NCI-H82 treated with DMSO at 0.1 percent for 48 hours (cell line): ENCODE data around the gene ICA1.
"Not testable (repeated sequence)": the region's sequence is repeated elsewhere in the genome, so short reads cannot be mapped to it uniquely, and the experiment has no call there.

Source experiments
- DNase-seq: peaks from one replicate; lab custom pipeline; 2025; ENCODE audit not compliant: unreplicated experiment; lab: John Stamatoyannopoulos, UW

The ICA1 gene

GRCh38 chr7:8109196-8110022 lies 152.6 kb downstream of the ICA1 start:
- no peak for DNase-seq

GRCh38 chr7:8105449-8106095 lies 156.4 kb downstream of the ICA1 start:
- DNase-seq, result no peak

GRCh38 chr7:8103282-8103681 lies 158.7 kb downstream of the ICA1 start:
- no peak for DNase-seq

DNA sequence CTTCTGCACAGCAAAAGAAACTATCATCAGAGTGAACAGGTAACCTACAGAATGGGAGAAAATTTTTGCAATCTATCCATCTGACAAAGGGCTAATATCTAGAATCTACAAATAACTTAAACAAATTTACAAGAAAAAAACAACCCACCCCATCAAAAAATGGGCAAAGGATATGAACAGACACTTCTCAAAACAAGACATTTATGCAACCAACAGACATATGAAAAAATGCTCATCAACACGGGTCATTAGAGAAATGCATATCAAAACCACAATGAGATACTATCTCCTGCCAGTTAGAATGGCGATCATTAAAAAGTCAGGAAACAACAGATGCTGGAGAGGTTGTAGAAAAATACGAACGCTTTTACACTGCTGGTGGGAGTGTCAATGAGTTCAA lies 160.7 kb downstream of the ICA1 start:
- DNase-seq, result not testable (repeated sequence)

DNA sequence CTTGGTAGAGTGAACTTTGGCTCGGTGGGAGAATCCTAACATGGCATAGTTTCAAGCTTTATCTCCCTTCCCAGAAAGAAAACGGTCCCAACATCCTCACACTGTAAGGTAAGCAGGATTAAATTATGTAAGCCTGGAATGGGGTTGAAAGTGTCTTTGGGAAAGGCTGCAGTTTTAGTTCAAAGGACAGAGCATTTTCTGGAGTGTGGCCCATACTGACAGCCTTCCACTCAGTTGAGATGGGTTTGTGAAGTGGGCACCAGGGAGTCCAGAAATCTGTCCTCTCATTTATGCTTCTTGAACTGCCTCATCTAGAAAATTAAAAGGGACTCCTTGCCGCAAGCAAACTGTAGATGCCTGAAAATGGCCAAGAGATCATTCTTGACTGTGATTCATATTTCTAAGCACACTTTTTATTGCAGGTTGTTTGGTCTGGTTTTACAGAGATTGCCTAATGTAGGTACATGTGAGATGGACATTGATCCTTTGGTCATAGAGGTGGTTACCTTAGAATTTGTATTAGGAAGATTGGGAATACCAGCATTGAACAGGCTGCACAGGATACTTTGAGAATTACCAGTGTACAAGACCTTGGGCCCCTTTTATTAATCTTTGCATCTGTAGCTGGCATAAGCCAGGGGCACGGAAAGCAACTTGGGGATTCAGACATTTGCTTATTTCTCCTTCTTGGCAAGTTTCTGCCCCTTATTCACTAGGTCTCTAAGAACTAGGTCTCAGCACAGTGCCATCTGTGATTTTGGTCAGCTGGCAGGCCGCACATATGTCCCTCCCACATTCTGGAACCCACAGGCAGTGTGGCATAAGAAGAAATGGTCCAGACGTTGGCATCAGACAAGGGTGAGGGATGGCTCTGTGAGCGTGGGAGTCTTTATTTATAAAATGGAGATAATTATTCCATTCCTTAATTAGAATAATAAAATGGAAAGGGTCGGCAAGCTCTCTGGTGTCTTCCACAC lies 167.5 kb downstream of the ICA1 start:
- no peak for DNase-seq

- no peak for DNase-seq
Observed at GRCh38 chr7:8092140-8092539, 169.8 kb downstream of the ICA1 start.

DNA sequence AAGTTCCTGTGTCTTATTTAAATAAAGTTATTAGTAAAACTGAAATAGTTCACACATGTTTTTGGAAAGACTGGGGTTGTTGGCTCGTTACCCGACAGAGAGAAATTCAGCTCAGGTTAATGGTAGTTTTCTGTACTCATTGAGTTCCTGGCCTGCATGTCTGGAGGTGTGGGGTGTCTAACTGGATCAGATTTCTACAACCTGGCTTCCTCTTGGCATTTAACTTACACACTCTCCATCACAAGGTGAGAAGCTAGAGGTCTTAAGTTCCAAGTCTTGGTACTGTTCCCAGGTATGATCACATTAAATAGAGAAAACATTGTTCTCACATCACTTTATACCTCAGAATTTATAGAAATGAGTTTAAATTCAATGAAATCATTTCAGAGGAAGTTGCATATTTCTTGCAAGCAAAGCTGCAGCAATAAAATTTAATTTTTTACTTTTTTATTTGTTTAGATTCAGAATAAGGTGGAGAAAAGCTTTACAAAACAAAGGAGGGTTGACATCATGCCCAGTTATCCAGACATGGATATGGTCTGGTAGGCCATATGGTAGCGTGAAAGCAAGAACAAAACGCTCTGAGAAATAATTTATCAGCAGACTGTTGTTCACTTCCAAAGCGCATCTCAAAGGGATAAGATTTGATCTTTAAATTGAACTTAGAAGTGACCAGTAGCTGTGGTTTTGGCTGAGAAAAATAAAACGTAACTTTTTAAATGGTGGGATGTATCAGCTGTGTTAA lies 172.8 kb downstream of the ICA1 start:
- DNase-seq, result no peak

DNA sequence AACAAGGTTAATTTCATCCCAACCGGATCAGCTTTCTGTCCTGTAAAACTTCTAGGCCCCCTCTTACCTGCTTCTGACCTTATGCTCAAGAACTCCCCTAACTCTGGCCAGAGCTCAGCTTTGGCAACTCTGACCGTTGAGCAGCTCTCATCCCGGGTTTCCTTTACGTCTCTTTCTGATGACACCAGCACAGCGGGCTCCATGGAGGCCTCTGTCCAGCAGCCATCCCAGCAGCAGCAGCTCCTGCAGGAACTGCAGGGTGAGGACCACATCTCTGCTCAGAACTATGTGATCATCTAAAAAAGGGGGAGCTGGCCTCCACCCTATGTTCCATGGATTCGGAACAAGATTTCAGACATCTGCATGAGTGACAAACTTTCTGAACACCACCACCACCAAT lies 175.7 kb downstream of the ICA1 start:
- DNase-seq, result no peak

DNA sequence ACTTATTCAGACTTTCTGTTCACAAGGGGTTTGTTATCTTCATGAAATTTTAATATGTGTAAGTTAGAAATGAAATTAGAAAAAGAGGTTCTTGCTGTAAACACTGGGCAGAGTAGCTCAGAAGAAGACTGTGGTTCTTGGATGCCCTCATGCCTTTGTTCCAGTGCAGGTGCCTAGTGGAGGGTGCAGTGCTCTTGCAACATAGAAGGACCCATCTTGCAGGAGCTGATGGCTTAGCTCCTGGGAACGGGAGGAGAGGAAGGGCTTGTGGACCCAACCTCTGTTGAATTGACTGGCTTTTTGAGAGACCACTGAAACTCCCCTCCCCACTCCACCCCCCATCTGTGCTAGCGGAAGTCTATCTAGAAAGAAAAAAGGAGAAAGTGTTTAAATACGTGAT lies 176.5 kb downstream of the ICA1 start:
- no peak for DNase-seq

DNA sequence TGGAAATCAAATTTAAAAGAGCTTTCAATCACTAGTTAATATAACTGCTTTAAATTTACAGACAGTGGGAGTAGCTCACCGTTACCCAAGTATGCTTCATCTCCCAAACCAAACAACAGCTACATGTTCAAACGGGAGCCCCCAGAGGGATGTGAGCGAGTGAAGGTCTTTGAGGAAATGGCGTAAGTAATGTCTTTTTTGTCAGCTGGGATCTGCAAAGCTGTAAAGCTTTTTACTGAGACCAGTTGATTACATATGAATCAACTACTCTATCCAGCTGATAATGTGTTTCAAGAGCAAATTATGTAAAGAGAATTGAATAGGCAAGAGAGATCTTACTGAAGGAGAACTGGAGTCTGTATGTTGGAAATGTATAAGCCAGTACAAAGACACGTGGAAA lies 177.1 kb downstream of the ICA1 start:
- no peak for DNase-seq

DNA sequence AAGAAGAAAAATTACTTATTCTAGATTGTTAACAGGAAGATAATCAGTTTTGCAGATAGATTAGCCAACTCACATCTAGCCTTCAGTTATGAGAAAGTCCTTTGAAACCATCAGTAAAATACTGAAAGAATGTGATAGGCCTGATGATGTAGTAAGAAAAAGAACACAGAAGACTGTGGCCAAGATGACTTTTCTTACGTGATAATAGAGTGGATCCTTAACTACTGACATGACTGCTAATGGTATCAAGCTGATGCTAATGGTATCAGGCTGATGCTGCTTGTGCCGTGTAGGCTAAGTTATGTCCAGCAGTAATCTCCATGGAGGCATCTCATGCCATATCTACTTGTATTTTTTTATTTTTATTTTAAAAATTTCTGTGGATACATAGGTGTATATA lies 179.2 kb downstream of the ICA1 start:
- no peak for DNase-seq

GRCh38 chr7:8078418-8078817 lies 183.5 kb downstream of the ICA1 start:
- DNase-seq, result no peak

- no peak for DNase-seq
Observed at GRCh38 chr7:8070451-8071180, 191.4 kb downstream of the ICA1 start.

- no peak for DNase-seq
Observed at GRCh38 chr7:8068892-8069686, 192.9 kb downstream of the ICA1 start.

DNA sequence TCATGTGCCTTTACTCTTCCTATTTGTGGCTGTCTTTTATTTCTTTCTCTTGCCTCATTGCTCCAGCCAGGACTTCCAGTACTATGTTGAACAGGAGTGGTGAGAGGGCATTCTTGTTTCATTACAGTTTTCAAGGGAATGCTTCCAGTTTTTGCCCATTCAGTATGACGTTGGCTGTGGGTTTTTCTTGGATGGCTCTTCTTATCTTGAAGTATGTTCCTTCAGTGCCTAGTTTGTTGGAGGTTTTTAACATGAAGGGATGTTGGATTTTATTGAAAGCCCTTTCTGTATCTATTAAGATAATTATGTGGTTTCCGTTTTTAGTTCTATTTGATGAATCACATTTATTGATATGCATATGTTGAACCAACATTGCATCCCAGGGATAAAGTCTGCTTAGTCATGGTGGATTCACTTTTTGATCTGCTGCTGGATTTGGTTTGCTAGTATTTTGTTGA lies 196.6 kb downstream of the ICA1 start:
- no peak for DNase-seq

DNA sequence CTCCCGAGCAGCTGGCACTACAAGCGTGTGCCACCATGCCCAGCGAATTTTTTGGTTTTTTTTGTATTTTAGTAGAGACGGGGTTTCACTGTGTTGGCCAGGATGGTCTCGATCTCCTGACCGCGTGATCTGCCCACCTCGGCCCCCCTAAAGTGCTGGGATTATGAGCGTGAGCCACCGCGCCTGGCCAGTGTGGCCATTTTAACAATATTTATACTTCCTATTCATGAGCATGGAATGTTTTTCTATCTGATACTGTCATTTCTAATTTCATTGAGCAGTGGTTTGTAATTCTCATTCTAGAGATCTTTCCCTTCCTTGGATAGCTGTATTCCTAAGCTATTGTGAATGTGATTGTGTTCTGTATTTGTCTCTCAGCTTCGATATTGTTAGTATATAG lies 197.1 kb downstream of the ICA1 start:
- DNase-seq, result no peak

DNA sequence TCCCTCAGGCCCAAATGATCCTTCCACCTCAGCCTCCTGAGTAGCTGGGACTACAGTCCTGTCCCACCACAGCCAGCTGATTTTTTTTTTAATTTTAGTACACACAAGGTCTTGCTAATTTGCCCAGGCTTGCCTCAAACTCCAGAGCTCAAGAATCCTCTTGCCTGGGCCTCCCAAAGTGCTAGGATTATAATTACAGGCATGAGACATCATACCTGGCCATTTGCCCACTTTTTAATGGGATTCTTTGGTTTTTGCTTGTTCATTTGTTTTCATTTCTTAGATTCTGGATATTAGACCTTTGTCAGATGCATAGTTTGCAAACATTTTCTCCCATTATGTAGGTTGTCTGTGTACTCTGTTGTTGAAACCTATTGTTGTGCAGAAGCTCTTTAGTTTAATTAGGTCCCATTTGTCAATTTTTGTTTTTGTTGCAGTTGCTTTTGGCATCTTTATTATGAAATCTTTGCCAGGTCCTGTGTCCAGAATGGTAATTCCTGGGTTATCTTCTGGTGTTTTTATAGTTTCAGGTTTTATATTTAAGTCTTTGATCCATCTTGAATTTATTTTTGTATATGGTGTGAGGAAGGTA lies 198.2 kb downstream of the ICA1 start:
- DNase-seq, result no peak

DNA sequence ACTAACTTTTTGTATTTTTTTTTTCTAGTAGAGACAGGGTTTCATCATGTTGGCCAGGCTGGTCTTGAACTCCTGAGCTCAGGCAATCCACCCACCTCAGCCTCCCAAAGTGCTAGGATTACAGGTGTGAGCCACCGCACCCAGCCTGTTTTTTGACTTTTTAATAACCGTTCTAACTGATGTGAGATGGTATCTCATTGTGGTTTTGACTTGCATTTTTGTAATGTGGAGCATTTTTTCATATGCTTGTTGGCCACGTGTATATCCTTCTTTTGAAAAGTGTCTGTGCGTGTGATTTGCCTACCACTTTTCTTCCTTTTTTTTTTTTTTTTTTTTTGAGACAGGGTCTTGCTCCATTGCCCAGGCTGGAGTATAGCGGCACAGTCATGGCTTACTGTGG lies 198.7 kb downstream of the ICA1 start:
- DNase-seq, result not testable (repeated sequence)
